ENCODE measurements around the gene ATG16L2.
"Not testable (repeated sequence)": the region's sequence is repeated elsewhere in the genome, so short reads cannot be mapped to it uniquely, and the experiment has no call there.

ATG16L2 gene

DNA sequence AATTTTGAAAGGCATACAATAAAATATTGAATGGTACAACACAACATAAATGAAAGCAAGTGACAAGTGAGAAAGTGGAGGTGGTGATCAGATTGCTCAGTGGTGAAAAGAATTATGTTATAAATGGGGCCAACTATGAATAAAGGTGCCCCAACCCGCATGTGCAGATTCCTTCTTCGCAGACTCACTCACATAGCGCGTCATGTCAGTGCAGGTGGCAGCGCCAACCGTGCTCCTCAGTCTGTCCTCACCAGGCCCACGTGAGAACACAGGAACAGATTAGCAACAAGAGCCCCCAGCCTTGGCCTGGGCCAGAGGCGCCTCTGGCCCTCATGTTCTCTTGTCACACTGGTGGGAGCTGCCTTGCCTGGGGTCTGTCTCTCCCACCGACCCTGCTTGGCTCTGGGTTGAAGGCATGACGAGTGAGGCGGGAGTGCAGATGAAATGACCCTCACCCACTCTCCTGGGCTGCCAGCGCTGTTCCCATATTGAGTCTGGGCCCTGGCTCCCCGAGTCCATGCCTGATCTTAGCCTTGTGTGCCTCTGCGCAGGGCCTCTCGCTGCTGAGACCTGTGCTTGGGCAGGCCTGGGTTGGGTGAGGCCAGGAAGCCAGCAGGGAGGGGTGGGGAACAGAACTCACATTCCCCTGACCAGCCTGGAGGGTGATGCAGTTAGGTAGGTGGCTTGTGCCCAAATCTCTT lies 6.4 kb downstream of the ATG16L2 start:
- no peak for TF ChIP-seq POLR2A (IDR thresholded peaks at IDR 0.05; ENCODE audit: low read length)
- no peak for TF ChIP-seq GATA1 (IDR thresholded peaks at IDR 0.05; ENCODE audit: low read depth, low read length)
- DNase-seq = no peak

DNA sequence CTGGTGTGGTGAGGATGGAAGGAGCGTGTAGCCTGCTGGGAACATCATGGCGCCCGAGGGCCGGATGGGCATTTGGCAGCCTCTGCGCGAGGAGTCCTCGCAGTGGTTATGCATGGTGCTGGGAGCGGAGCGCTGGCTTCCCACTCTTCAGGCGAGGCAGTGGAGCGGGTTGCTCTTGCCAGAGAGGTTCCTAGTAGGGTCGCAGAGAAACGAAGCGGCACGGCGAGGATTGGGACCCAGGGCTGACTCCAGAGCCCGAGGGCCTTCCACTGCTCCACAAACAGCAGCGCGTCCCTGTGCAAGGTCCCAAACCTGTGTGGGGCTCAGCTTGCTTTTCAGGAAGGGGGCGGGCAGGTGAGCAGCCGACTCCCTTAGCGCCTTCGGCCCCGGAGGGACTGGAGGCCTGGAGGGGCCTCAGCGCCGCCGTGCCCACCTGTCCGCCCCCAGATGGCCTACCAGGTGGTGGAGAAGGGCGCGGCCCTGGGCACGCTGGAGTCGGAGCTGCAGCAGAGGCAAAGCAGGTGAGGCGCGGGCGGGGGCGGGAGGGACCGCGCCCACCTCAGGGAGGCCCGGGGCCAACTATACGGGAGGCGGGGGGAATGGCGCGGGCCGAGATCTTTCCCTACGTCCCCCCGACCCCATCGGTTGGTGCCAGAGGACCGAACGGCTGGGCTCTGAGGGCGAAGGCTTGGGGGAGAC lies 7.2 kb downstream of the ATG16L2 start:
- DNase-seq = no peak
- TF ChIP-seq POLR2A (IDR thresholded peaks at IDR 0.05; ENCODE audit: low read length) (no peak), GATA1 (IDR thresholded peaks at IDR 0.05; ENCODE audit: low read depth, low read length) (no peak)

DNA sequence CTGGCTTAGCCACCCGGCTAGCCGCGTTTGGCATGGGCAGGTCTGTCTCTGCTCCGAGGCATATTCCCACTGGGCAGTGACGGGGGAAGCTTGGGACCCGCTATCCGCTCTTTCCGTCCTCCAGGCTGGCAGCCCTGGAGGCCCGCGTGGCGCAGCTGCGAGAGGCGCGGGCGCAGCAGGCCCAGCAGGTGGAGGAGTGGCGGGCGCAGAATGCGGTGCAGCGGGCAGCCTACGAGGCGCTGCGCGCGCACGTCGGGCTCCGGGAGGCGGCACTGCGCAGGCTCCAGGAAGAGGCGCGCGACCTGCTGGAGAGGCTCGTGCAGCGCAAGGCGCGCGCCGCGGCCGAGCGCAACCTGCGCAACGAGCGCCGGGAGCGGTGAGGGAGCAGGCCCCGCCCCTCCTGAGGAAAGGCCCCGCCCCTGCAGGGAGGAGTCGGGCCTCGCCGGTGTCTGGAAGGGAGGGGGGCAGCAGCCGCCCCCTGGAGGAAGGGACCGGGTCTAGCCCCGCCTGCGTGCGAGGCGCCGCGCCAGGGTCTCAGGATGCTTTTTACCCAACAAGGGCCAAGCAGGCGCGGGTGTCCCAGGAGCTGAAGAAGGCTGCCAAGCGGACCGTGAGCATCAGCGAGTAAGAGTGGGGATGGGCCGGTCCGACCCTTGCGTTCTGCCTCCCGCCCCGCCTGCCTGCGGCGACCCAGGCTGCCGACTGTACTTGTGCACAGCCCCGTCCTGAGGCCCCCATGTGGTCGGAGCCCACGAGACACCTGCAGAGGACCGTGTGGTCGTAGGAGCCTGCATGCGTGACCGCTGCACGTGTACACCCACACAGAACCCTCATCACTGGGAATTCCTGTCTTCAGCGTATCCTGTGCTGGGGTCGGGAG lies 7.9 kb downstream of the ATG16L2 start:
- peak; percentile 86 to 91 for DNase-seq
- TF ChIP-seq POLR2A (IDR thresholded peaks at IDR 0.05; ENCODE audit: low read length) (peak; percentile 16), GATA1 (IDR thresholded peaks at IDR 0.05; ENCODE audit: low read depth, low read length) (no peak)

DNA sequence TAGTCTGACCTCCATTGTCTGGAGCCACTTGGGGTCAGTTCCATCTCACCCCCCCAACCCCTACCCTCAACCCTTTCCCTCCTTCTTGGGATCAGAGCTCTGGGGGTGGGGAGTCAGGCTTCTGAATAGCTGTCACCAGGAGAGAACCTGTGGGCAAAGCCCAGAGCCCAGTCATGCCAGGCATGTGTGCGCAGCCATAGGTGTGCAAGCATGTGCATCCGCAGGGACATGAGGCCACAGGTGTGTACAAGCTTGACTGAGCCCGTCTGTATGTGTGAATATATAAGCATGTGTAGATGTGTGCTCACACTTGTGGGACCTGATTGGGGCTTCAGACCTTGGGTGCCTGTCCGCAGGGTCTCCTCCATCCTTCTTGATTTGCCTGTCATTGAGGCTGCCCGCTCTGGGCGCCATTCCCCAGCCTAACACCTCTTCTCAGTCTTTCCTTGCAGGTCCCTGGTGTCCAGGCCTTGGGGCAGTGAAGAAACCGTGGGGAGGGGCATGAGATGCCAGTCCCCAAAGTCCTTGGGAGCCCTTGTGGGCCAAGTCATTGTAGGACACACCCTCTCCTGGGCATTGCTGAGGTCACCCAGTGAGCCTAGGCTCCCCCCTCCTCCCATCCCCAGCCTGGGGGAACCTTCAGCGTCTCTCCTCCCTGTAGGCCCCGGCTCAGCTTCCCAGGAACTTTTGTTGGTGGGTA lies 9.0 kb downstream of the ATG16L2 start:
- TF ChIP-seq POLR2A (IDR thresholded peaks at IDR 0.05; ENCODE audit: low read length) (no peak), GATA1 (IDR thresholded peaks at IDR 0.05; ENCODE audit: low read depth, low read length) (no peak)

DNA sequence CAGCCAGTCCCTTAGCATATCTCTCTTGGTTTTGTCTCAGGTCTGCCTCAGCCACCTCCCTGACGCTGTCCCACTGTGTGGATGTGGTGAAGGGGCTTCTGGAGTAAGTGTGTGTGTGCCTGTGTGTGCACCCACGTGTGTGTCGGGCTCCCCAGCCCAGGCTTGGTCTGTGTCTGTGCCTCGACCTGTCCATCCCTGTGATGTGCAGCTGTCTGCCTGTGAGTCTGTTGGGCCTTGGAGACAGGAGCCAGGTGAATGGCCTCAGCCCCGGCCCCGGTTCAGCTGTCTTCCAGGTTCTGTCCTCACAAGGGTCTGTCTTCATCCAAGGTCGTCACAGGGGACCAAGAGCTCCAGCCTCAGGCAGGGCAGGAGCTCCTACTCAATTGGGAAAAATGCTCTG lies 9.8 kb downstream of the ATG16L2 start:
- TF ChIP-seq GATA1 (IDR thresholded peaks at IDR 0.05; ENCODE audit: low read depth, low read length) (no peak), POLR2A (IDR thresholded peaks at IDR 0.05; ENCODE audit: low read length) (no peak)
- no peak for DNase-seq

More for the DNA sequence above, 9.0 kb downstream of the ATG16L2 start:
- no peak for DNase-seq

DNA sequence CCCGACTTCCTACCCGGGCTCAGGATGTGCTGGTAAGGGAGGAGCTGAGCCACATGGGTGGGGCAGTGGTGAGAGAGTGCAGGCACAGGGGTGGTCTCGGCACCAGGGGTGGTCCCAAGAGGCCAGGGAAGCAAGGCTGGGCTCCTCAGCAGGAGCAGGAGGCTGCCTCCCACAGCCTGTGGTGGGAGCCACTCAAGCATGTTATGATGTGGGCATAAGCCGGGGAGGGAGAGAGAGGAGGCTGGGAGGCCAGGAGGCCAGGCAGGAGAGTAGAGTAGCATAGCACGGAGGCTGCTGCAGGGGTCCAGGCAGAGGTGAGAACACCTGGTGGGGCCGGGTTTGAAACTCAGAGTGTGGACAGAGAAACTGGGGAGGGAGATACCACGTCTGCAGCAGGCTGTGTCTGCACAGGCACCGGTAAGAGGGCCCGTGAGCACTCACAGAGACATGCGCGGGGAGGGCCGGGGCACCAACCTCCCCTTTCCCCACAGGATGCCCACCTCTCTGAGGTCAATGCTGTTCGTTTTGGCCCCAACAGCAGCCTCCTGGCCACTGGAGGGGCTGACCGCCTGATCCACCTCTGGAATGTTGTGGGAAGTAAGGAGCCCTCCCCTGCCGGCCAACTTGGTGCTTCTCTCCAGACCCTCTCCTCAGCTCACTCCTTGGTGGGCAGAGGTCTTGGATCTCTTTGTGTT lies 10.7 kb downstream of the ATG16L2 start:
- TF ChIP-seq POLR2A (IDR thresholded peaks at IDR 0.05; ENCODE audit: low read length) = no peak
- TF ChIP-seq GATA1 (IDR thresholded peaks at IDR 0.05; ENCODE audit: low read depth, low read length) = no peak
- no peak for DNase-seq

DNA sequence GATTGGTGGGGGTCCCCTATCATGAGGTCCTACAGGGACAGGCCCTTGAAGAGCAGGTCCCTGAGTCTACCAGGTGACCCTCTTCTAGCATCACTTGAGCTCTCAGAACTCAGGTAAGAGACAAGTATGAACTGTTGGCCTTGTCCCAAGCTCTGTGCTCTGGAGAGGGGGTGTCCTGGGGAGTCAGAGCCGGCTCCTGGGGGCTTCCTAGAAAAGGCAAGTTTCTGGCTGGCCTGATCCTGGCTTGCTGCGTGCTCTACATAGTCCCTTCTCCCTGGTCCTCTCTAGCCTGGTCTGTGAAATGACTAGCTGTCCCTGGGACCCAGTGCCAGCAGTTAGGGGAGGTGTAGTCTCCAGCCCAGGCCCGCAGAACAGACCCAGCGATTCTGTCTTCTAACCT lies 11.4 kb downstream of the ATG16L2 start:
- no peak for DNase-seq
- no peak for TF ChIP-seq GATA1 (IDR thresholded peaks at IDR 0.05; ENCODE audit: low read depth, low read length)
- no peak for TF ChIP-seq POLR2A (IDR thresholded peaks at IDR 0.05; ENCODE audit: low read length)

DNA sequence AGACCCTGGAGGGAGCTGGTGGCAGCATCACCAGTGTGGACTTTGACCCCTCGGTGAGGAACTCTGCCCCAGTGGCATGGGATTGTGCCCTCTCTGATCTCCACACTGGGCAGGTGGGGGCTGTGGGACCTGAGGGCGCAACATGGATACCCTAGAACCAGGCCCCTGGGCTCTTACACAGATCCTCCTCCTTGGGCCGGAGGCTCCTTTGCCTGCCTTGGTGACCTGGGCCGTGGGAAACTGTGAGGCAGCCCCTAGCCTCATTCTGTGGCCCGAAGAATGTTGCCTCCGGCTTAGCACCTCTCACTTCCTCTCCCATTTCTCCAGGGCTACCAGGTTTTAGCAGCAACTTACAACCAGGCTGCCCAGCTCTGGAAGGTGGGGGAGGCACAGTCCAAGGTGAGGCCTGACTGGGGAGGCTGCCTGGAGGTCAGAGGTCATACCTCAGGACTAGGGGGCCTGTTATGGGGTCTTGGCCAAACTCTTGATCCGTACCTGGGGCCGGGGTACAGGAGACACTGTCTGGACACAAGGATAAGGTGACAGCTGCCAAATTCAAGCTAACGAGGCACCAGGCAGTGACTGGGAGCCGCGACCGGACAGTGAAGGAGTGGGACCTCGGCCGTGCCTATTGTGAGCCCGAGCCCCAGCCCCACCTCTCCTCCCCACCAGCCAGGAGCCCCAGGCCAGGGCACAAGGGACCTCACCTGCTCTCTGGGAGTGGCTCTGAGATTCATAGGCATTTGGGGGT lies 12.2 kb downstream of the ATG16L2 start:
- TF ChIP-seq GATA1 (IDR thresholded peaks at IDR 0.05; ENCODE audit: low read depth, low read length) = no peak
- TF ChIP-seq POLR2A (IDR thresholded peaks at IDR 0.05; ENCODE audit: low read length) = no peak
- no peak for DNase-seq

DNA sequence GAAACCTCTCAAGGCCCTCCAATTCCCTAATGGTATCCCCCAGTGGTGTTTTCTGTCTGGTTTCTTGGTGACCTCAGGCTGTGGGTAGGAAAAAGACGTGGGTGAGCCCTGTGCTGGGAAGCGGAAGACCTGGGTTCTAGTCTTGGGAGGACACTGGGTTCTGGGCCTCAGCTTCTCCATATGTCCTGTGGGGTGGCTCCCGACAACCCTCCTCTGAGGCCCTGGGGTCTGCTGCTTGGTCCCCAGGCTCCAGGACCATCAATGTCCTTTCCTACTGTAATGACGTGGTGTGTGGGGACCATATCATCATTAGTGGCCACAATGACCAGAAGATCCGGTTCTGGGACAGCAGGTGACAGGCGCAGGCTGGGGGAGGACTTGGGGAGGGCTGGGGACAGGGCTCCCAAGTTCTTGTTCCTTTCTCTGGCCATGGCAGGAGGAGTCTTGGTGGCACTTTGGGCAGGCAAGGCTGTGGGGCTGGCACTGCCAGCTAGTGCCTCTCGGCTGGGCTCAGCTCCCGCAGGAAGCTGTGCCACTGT lies 12.8 kb downstream of the ATG16L2 start:
- DNase-seq = no peak
- TF ChIP-seq POLR2A (IDR thresholded peaks at IDR 0.05; ENCODE audit: low read length) (no peak), GATA1 (IDR thresholded peaks at IDR 0.05; ENCODE audit: low read depth, low read length) (no peak)

DNA sequence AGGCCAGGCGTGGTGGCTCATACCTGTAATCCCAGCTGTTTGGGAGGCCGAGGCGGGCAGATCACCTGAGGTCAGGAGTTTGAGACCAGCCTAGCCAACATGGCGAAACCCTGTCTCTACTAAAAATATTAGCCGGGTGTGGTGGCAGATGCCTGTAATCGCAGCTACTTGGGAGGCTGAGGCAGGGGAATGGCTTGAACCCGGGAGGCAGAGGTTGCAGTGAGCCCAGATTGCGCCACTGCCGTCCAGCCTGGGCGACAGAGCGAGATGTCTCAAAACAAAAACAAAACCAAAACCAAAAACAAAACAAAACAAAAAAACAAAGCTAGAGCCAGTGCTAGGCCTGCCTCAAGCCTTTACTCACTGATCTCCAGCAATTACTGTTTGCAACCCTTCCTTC lies 13.4 kb downstream of the ATG16L2 start:
- DNase-seq = not testable (repeated sequence)

DNA sequence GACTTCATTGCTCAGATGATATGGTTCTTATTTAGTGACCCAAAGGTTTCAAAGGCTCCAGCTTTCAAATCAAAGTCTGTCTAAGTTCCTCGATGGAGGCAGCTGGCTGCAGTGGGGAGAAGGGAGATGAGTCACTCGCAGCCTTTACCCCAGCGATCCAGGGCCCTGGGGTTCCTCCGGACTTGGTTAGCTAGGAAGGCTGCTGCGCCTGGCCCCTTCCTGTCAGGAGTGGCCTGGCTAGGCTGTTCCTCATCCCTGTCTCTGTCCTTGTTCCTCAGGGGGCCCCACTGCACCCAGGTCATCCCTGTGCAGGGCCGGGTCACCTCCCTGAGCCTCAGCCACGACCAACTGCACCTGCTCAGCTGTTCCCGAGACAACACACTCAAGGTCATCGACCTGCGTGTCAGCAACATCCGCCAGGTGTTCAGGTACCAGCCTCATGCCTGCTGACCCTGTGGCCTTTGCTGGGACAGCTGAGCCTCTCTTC lies 13.9 kb downstream of the ATG16L2 start:
- no peak for DNase-seq
- TF ChIP-seq POLR2A (IDR thresholded peaks at IDR 0.05; ENCODE audit: low read length) = no peak
- TF ChIP-seq GATA1 (IDR thresholded peaks at IDR 0.05; ENCODE audit: low read depth, low read length) = no peak

DNA sequence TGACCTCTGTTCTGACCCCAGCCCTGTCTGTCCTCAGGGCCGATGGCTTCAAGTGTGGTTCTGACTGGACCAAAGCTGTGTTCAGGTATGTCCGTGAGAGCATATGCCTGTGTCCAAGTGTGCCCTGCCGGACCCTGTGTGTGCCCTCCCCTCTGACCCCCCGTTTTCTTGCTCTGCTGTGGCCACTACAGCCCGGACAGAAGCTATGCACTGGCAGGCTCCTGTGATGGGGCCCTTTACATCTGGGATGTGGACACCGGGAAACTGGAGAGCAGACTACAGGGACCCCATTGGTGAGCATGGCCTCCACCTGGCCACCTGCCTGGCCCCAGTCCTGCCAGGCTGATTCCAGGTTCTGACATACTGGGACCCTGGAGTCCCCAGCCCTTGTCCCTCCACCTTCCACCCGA lies 14.5 kb downstream of the ATG16L2 start:
- no peak for DNase-seq
- TF ChIP-seq GATA1 (IDR thresholded peaks at IDR 0.05; ENCODE audit: low read depth, low read length) (no peak), POLR2A (IDR thresholded peaks at IDR 0.05; ENCODE audit: low read length) (no peak)

Data from erythroblast (primary cell).